Measurements from ENCODE around the gene SEMA3E.

GRCh38 chr7:83484826-83485225 is 164.1 kb downstream of the SEMA3E start:
- no peak for TF ChIP-seq CTCF (IDR thresholded peaks at IDR 0.05; ENCODE audit: low read length)
- no peak for TF ChIP-seq EZH2 (IDR thresholded peaks at IDR 0.05; ENCODE audit: borderline replicate concordance, low read length)

Data from OCI-LY1 (cell line).